IMR-90 (cell line): ENCODE results near the gene CTNNA1. TPM values are rescaled to one million over a fixed set of nuclear protein-coding genes. Genes with fewer than 3 reads are reported as not detected.
A peak's percentile ranks its signal among the peaks of the same experiment; 100 is the strongest.

ENCODE experiments used
- ATAC-seq: fragments of 200-7000 bp; cut with Tn5 transposase; 2 replicates; pipeline ENCODE4 v1.9.1; 2020; ENCODE audit warnings: low read depth, mild to moderate bottlenecking, moderate library complexity
- BruUV-seq: library from RNA; stranded (reverse); fragments of 400-500 nt; replicated peaks from 2 replicates; lab custom pipeline; 2021; lab: Mats Ljungman, UMichigan
- CTCF ChIA-PET: fragments of 300-600 bp; formaldehyde crosslinking; extraction: SDS; loops from one replicate; lab custom pipeline; 2021; ENCODE audit warnings: antibody characterized with exemption; lab: Yijun Ruan, JAX
- POLR2A ChIA-PET: fragments of 300-600 bp; sonication (Branson Sonifier 250); formaldehyde crosslinking; loops from one replicate; lab custom pipeline; 2022; ENCODE audit warnings: antibody characterized with exemption; ENCODE audit not compliant: unreplicated experiment; lab: Charles Lee
- DNase-seq: peaks from one replicate; pipeline ENCODE4 v3.0.0; 2013
- H2AFZ ChIP-seq: replicated peaks from 2 replicates; pipeline ENCODE3; 2013; ENCODE audit warnings: low read length, mild to moderate bottlenecking; ENCODE audit not compliant: poor library complexity
- H2AK5ac ChIP-seq: 2 replicates; pipeline ENCODE4 v1.6.1; 2013; ENCODE audit warnings: low read depth, low read length, inconsistent platforms
- H2AK9ac ChIP-seq: replicated peaks from 2 replicates; pipeline ENCODE3; 2013; ENCODE audit warnings: mild to moderate bottlenecking, low read depth, low read length, moderate library complexity; ENCODE audit not compliant: poor library complexity
- H2BK120ac ChIP-seq: 2 replicates; pipeline ENCODE4 v1.6.1; 2013; ENCODE audit warnings: low read depth, low read length, inconsistent platforms
- H2BK15ac ChIP-seq: 3 replicates; pipeline ENCODE4 v1.6.1; 2013; ENCODE audit warnings: low read depth, low read length, inconsistent platforms
- H2BK20ac ChIP-seq: 2 replicates; pipeline ENCODE4 v1.6.1; 2013; ENCODE audit warnings: low read depth, mild to moderate bottlenecking, inconsistent platforms, low read length, moderate library complexity
- H2BK5ac ChIP-seq: 2 replicates; pipeline ENCODE4 v1.6.1; 2013; ENCODE audit warnings: mild to moderate bottlenecking, low read depth, low read length, inconsistent platforms; ENCODE audit not compliant: poor library complexity, severe bottlenecking
- H3K14ac ChIP-seq: replicated peaks from 2 replicates; pipeline ENCODE4 v1.6.1; 2013; ENCODE audit warnings: low read depth, low read length, inconsistent platforms
- H3K18ac ChIP-seq: 2 replicates; pipeline ENCODE4 v1.6.1; 2013; ENCODE audit warnings: low read depth, low read length, control low read depth
- H3K23ac ChIP-seq: 2 replicates; pipeline ENCODE4 v1.6.1; 2013; ENCODE audit warnings: low read depth, low read length, inconsistent platforms
- H3K27ac ChIP-seq: 2 replicates; pipeline ENCODE4 v1.5.1; 2013; ENCODE audit warnings: mild to moderate bottlenecking, control low read depth, low read length; ENCODE audit not compliant: insufficient read depth
- H3K27me3 ChIP-seq: 2 replicates; pipeline ENCODE4 v1.6.1; 2013; ENCODE audit warnings: low read length; ENCODE audit not compliant: control insufficient read depth, insufficient read depth
- H3K36me3 ChIP-seq: 2 replicates; pipeline ENCODE4 v1.6.1; 2013; ENCODE audit warnings: low read length, mixed read lengths; ENCODE audit not compliant: control insufficient read depth, insufficient read depth
- H3K4ac ChIP-seq: 2 replicates; pipeline ENCODE4 v1.6.1; 2013; ENCODE audit warnings: low read depth, low read length, inconsistent platforms
- H3K4me1 ChIP-seq: 2 replicates; pipeline ENCODE4 v1.6.1; 2013; ENCODE audit warnings: low read length, mixed read lengths; ENCODE audit not compliant: control insufficient read depth, insufficient read depth
- H3K4me2 ChIP-seq: 2 replicates; pipeline ENCODE4 v1.6.1; 2013; ENCODE audit warnings: low read depth, mild to moderate bottlenecking, control low read depth, low read length, moderate library complexity
- H3K4me3 ChIP-seq: 2 replicates; pipeline ENCODE4 v1.5.1; 2013; ENCODE audit warnings: low read depth, mild to moderate bottlenecking, control low read depth, low read length, moderate library complexity; ENCODE audit not compliant: insufficient read depth
- H3K56ac ChIP-seq: 2 replicates; pipeline ENCODE4 v1.6.1; 2013; ENCODE audit warnings: low read length, inconsistent platforms; ENCODE audit not compliant: insufficient read depth; ENCODE audit errors: extremely low read depth
- H3K79me1 ChIP-seq, 2 experiments: 2 replicates each; pipeline ENCODE4 v1.6.1; 2013; ENCODE audit warnings: low read length in 2 of 2, inconsistent platforms in 1 of 2, low read depth in 1 of 2
- H3K9ac ChIP-seq: 2 replicates; pipeline ENCODE4 v1.6.1; 2013; ENCODE audit warnings: low read depth, low read length, control low read depth
- H3K9me1 ChIP-seq: 2 replicates; pipeline ENCODE4 v1.6.1; 2013; ENCODE audit warnings: low read length, inconsistent platforms; ENCODE audit not compliant: insufficient read depth
- H3K9me3 ChIP-seq: 2 replicates; pipeline ENCODE4 v1.6.1; 2013; ENCODE audit warnings: low read length; ENCODE audit not compliant: control insufficient read depth, insufficient read depth
- H4K20me1 ChIP-seq: 2 replicates; pipeline ENCODE4 v1.6.1; 2013; ENCODE audit warnings: low read length, inconsistent platforms; ENCODE audit not compliant: insufficient read depth
- H4K5ac ChIP-seq: 2 replicates; pipeline ENCODE4 v1.6.1; 2013; ENCODE audit warnings: mild to moderate bottlenecking, low read depth, low read length, control low read depth
- H4K8ac ChIP-seq, 2 experiments: 2 replicates each; pipeline ENCODE4 v1.6.1; 2013; ENCODE audit warnings: low read depth in 2 of 2, low read length in 2 of 2, control low read depth in 1 of 2, inconsistent platforms in 1 of 2
- H4K91ac ChIP-seq: 2 replicates; pipeline ENCODE4 v1.6.1; 2013; ENCODE audit warnings: low read depth, low read length, inconsistent platforms; ENCODE audit not compliant: insufficient read depth
- BHLHE40 ChIP-seq: fragments of 150-350 bp; IDR thresholded peaks from 2 replicates; pipeline ENCODE4 v1.6.1; 2016; ENCODE audit warnings: mild to moderate bottlenecking, low read depth, low read length
- CHD1 ChIP-seq: IDR thresholded peaks from 2 replicates; pipeline ENCODE4 v1.6.1; 2012; ENCODE audit warnings: low read depth, low read length, improper control_type of control experiment
- CTCF ChIP-seq: conservative IDR thresholded peaks from 2 replicates; pipeline ENCODE4 v1.5.1; 2012; ENCODE audit warnings: mild to moderate bottlenecking, low read depth, low read length, improper control_type of control experiment
- whole genome bisulfite sequencing, 2 experiments: methylation state at CpG; one replicate each; pipeline versions ENCODE4 v1.1.5 to v1.1.7; 2013; ENCODE audit warnings: missing lambda C conversion rate in 2 of 2; ENCODE audit not compliant: insufficient read length in 1 of 2; ENCODE audit errors: extremely low coverage in 2 of 2; 5-methylcytosine and 5-hydroxymethylcytosine counted together
- dilution Hi-C: fragments of 300-500 bp; cut with HindIII; formaldehyde crosslinking; loops from one replicate; pipeline ENCODE4 v1.14.3; 2018; ENCODE audit warnings: low sequenced_read_pairs; ENCODE audit not compliant: unreplicated experiment
- in situ Hi-C: fragments of 300-500 bp; cut with MboI; formaldehyde crosslinking; loops from 3 replicates; pipeline ENCODE4 v1.14.3; 2019; ENCODE audit warnings: low sequenced_read_pairs, inconsistent platforms, mixed read lengths
- intact Hi-C: fragments of 100-400 bp; cut with micrococcal nuclease; formaldehyde crosslinking; loops from 2 replicates; pipeline ENCODE4 v1.10.0; 2022
- polyA plus RNA-seq, 3 experiments: library from polyadenylated mRNA; depleted of rRNA; stranded (reverse); fragments of >200 nt; gene quantifications; 2 replicates each; pipeline ENCODE4 v1.2.3, GENCODE V29; 2012; ENCODE audit warnings: low replicate concordance in 1 of 3
- total RNA-seq: library from RNA; depleted of rRNA; stranded (reverse); fragments of >200 nt; gene quantifications from 2 replicates; pipeline ENCODE4 v1.2.3, GENCODE V29; 2012

Gene CTNNA1
- total and polyA plus RNA-seq, 2 of the 4 experiments (the other 2 are of a cell fraction): 220 to 471 TPM

GRCh38 chr5:138901716-138902115 is 148.5 kb downstream of the CTNNA1 start:
- no peak overlapping the region for H2AK5ac ChIP-seq
- no peaks in the 10 kb centered on the region for H3K27me3 ChIP-seq
- H3K14ac ChIP-seq: no peak overlapping the region; the same call in 1 of the 2 replicates
- H2AFZ ChIP-seq: no peak overlapping the region
- H3K9ac ChIP-seq: no peak overlapping the region
- no CpG with 5 or more reads among the region's 2 CpGs for WGBS, 2 experiments
- POLR2A ChIA-PET: no interaction called here
- peak overlapping the region; percentile 19; the same call in 1 of the 2 replicates for H3K23ac ChIP-seq
- 0 out of 4 replicates have a peak overlapping the region, but pooled peaks of 1 of the 2 experiments have one; percentile 2 for H4K8ac ChIP-seq
- peak overlapping the region; percentile 3; the same call in 1 of the 2 replicates for H2BK20ac ChIP-seq
- CTCF ChIA-PET: no interaction called here
- TF ChIP-seq CHD1 (no peak), CTCF (no peak), BHLHE40 (no peak)
- no peak overlapping the region; the same call in 1 of the 2 replicates for H2BK120ac ChIP-seq
- H3K56ac ChIP-seq: no peak overlapping the region
- H4K20me1 ChIP-seq: peaks cover 11% of the 10 kb centered on the region; the same call in 1 of the 2 replicates
- no peak overlapping the region for H3K4me2 ChIP-seq
- H2BK15ac ChIP-seq: no peak overlapping the region
- peaks cover 22% of the 10 kb centered on the region for H3K36me3 ChIP-seq
- H3K18ac ChIP-seq: no peak overlapping the region; the same call in 1 of the 2 replicates
- intact Hi-C loops: no loop called here
- H4K5ac ChIP-seq: no peak overlapping the region
- no peak overlapping the region for H4K91ac ChIP-seq
- BruUV-seq: no TSS peak
- no peak overlapping the region for H2AK9ac ChIP-seq
- ATAC-seq: no peak
- no peak overlapping the region for H3K27ac ChIP-seq
- H3K9me1 ChIP-seq: peaks cover 20% of the 10 kb centered on the region
- in situ Hi-C loops: no loop called here
- peaks cover 23 to 72% of the 10 kb centered on the region in 2 experiments for H3K79me1 ChIP-seq
- dilution Hi-C loops: no loop called here
- peaks cover 21% of the 10 kb centered on the region for H3K4me1 ChIP-seq
- H3K4me3 ChIP-seq: no peak overlapping the region
- H3K9me3 ChIP-seq: no peaks in the 10 kb centered on the region; the same call in 1 of the 2 replicates
- 0 out of 2 replicates have a peak overlapping the region, but pooled peaks have one; percentile 1 for H3K4ac ChIP-seq
- DNase-seq: no peak
- H2BK5ac ChIP-seq: no peak overlapping the region
